Measurements from ENCODE around the gene MKRN1.

DNA sequence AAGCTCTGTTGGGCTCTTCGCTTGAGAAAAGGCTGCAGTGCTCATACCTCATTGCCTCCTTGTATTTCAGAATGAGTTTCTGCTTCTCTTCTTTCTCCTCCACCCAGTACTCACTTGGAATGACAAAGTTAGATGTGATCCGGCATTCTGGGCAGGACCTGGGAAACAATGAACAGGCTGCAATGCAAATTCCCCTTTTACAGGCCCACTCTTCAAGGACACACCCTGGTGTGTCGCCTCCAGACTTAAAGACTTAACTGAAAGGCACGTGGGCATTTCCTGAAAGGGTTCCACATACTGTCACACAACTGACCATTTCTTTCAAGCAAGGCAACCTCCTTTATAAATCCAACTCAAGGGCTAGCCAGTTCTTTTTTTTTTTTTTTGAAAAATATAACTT lies 23.6 kb downstream of the MKRN1 start:
- TF ChIP-seq CTCF (IDR thresholded peaks at IDR 0.05) (no peak), POLR2AphosphoS5 (IDR thresholded peaks at IDR 0.05; ENCODE audit: low read depth, low read length) (no peak)
